Loucy (cell line): ENCODE data around the gene WDR43.

Experiments
- H2AFZ ChIP-seq: fragments of 200-600 bp; sonication (generic); 2 replicates; pipeline ENCODE4 v1.6.0; 2016; ENCODE audit warnings: antibody characterized with exemption, mild to moderate bottlenecking, low read length, moderate library complexity
- H3F3A ChIP-seq: fragments of 200-600 bp; 2 replicates; pipeline ENCODE4 v1.6.0; 2016; ENCODE audit warnings: antibody characterized with exemption, low read depth, mild to moderate bottlenecking
- H3K27me3 ChIP-seq: fragments of 200-600 bp; sonication (generic); 2 replicates; pipeline ENCODE4 v1.6.1; 2014; ENCODE audit warnings: low read length, mild to moderate bottlenecking; ENCODE audit not compliant: insufficient read depth, poor library complexity, severe bottlenecking
- H3K36me3 ChIP-seq: fragments of 200-600 bp; sonication (generic); 2 replicates; pipeline ENCODE4 v1.6.1; 2016; ENCODE audit warnings: low read length; ENCODE audit not compliant: insufficient read depth
- H3K4me1 ChIP-seq: fragments of 200-600 bp; sonication (generic); 2 replicates; pipeline ENCODE4 v1.5.1; 2014; ENCODE audit warnings: low read length, mild to moderate bottlenecking; ENCODE audit not compliant: insufficient read depth, poor library complexity, severe bottlenecking
- H3K4me2 ChIP-seq: fragments of 200-600 bp; sonication (generic); 2 replicates; pipeline ENCODE4 v1.6.0; 2014; ENCODE audit warnings: antibody characterized with exemption, low read length, low read depth, mild to moderate bottlenecking; ENCODE audit not compliant: poor library complexity, severe bottlenecking
- H3K4me3 ChIP-seq: fragments of 200-600 bp; sonication (generic); 2 replicates; pipeline ENCODE4 v1.5.1; 2014; ENCODE audit warnings: low read length, mild to moderate bottlenecking, mixed read lengths; ENCODE audit not compliant: poor library complexity, severe bottlenecking
- H3K79me2 ChIP-seq: fragments of 200-600 bp; sonication (generic); 2 replicates; pipeline ENCODE4 v1.6.1; 2014; ENCODE audit warnings: low read length; ENCODE audit not compliant: insufficient read depth
- H3K9ac ChIP-seq: fragments of 200-600 bp; sonication (generic); 2 replicates; pipeline ENCODE4 v1.6.0; 2014; ENCODE audit warnings: mild to moderate bottlenecking, low read depth, low read length, moderate library complexity; ENCODE audit not compliant: poor library complexity, severe bottlenecking
- H3K9me2 ChIP-seq: fragments of 200-600 bp; sonication (generic); replicated peaks from 2 replicates; pipeline ENCODE4 v1.6.1; 2016; ENCODE audit warnings: low read depth, low read length, mixed read lengths
- H3K9me3 ChIP-seq: fragments of 200-600 bp; sonication (generic); 2 replicates; pipeline ENCODE4 v1.6.1; 2014; ENCODE audit warnings: mild to moderate bottlenecking, antibody characterized with exemption, low read length, low read depth; ENCODE audit not compliant: insufficient read depth
- H4K20me1 ChIP-seq: fragments of 200-600 bp; sonication (generic); 2 replicates; pipeline ENCODE4 v1.6.0; 2014; ENCODE audit warnings: antibody characterized with exemption, low read length, mild to moderate bottlenecking; ENCODE audit not compliant: insufficient read depth, poor library complexity, severe bottlenecking
- EZH2phosphoT487 ChIP-seq: fragments of 200-600 bp; IDR thresholded peaks from 2 replicates; pipeline ENCODE4 v1.6.1; 2018; ENCODE audit warnings: antibody characterized with exemption, mild to moderate bottlenecking, moderate library complexity, borderline replicate concordance
- TF ChIP-seq, protein P1 (sequence below): fragments of 200-600 bp; sonication (generic); conservative IDR thresholded peaks from 2 replicates; pipeline ENCODE4 v1.5.1; 2014; ENCODE audit warnings: mild to moderate bottlenecking, antibody characterized with exemption, low read length

Gene WDR43

DNA sequence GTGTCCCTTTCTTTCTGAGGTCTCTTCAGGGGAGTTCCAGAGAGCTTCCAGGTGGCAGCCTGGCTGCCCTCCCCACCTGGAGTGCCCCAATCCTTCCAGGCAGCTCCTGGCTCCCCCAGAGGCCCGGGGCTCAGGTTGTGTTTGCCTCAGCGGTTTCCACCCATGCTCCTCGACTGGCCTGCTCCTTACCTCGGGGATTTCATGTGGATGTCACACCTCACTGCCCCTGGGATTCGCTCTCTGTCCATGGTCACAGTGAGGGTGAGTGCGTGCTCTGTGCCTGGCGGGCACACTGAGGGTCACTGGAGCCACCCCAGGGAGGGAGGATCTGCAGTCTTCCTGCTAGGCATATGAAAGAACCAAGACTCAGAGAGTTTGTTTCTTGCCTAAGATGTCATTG is 84.6 kb downstream of the WDR43 start:
- Histone ChIP-seq H3K36me3 (no peaks in the 10 kb centered on the region), H3K4me3 (no peak overlapping the region), H3K27me3 (no peaks in the 10 kb centered on the region), H4K20me1 (no peaks in the 10 kb centered on the region), H3K9ac (no peak overlapping the region), H2AFZ (no peak overlapping the region), H3K9me3 (no peaks in the 10 kb centered on the region), H3K79me2 (no peaks in the 10 kb centered on the region), H3F3A (no peaks in the 10 kb centered on the region), H3K9me2 (no peaks in the 10 kb centered on the region), H3K4me2 (no peak overlapping the region), H3K4me1 (no peaks in the 10 kb centered on the region)
- TF ChIP-seq EZH2phosphoT487 = no peak
- TF ChIP-seq, protein P1, sequence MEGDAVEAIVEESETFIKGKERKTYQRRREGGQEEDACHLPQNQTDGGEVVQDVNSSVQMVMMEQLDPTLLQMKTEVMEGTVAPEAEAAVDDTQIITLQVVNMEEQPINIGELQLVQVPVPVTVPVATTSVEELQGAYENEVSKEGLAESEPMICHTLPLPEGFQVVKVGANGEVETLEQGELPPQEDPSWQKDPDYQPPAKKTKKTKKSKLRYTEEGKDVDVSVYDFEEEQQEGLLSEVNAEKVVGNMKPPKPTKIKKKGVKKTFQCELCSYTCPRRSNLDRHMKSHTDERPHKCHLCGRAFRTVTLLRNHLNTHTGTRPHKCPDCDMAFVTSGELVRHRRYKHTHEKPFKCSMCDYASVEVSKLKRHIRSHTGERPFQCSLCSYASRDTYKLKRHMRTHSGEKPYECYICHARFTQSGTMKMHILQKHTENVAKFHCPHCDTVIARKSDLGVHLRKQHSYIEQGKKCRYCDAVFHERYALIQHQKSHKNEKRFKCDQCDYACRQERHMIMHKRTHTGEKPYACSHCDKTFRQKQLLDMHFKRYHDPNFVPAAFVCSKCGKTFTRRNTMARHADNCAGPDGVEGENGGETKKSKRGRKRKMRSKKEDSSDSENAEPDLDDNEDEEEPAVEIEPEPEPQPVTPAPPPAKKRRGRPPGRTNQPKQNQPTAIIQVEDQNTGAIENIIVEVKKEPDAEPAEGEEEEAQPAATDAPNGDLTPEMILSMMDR = no peak

DNA sequence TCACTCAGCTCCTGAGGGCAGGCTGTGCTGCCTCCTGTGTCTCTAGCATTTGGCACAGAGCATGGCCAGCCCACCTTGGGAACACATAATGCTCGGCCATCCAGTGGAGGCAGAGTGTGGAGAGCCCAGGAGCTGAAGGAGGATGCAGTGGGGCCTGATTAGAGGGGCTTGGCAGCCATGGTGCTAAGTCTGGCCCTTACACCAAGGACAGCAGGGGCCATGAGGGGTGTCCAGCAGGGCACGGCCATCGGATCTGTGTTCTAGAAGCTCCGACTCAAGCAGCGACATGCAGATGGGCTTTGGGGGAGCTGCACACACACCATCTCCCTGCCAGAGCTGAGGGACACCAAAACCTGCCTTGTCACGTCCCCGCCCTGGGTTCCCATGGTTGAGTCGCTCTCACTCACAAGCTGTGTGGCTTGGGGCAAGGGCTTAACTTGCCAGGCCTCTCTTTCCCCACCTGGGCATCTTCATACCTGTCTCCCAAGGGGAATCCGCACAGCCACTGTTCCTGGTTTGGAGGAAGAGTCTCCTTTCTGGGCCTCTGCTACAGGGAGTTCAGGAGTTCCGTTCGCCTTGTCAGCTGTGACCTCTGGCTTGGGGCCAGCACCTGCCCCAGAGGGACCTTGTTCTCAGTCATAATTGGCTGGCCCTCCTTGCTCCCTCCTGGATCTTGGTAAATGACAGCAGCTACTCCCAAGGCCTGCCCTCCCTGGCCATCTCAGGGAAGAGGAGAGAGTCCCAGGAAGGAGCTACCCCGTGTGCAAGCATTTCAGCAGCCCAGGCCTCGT is 85.3 kb downstream of the WDR43 start:
- TF ChIP-seq, protein P1 = no peak
- TF ChIP-seq EZH2phosphoT487 = no peak

DNA sequence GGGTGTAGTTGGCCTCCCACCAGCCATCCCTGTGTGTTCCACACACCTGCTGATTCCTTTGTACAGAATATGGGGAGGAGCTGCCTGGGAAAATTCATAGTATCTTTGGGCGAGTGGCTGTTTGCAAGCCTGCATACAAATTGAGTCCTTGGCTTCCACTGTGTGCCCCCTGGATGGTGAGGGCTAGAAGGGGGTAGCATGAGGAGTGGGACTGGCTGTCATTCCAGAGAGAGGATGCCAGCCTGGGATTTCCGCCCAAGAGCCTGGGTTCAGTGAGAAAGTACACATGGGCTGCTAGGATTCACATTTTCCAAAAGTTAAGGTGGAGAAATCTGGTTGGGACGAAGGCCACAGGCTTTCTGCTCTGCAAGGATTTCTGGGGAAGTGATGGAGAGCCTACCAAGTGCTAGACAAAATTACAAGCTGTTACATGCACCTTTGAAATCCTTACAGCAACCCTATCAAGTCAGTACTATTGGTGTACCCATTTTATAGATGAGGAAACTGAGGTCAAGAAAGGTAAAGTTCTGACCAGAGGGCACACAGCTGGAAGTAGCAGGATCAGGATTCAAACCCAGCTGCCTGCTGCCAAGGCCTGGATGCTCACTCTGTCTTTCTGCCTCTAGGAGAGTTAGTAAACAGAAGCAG is 86.0 kb downstream of the WDR43 start:
- Histone ChIP-seq H3F3A (no peaks in the 10 kb centered on the region), H3K79me2 (no peaks in the 10 kb centered on the region), H4K20me1 (no peaks in the 10 kb centered on the region), H3K9me3 (no peaks in the 10 kb centered on the region), H2AFZ (no peak overlapping the region), H3K4me3 (no peak overlapping the region), H3K9ac (no peak overlapping the region), H3K4me2 (no peak overlapping the region), H3K4me1 (no peaks in the 10 kb centered on the region), H3K27me3 (no peaks in the 10 kb centered on the region), H3K36me3 (no peaks in the 10 kb centered on the region), H3K9me2 (no peaks in the 10 kb centered on the region)
- TF ChIP-seq, protein P1 = no peak
- TF ChIP-seq EZH2phosphoT487 = no peak

More for the DNA sequence above, 85.3 kb downstream of the WDR43 start:
- H3F3A ChIP-seq = no peaks in the 10 kb centered on the region
- no peak overlapping the region for H3K9ac ChIP-seq
- H4K20me1 ChIP-seq = no peaks in the 10 kb centered on the region
- H3K9me3 ChIP-seq = no peaks in the 10 kb centered on the region
- no peaks in the 10 kb centered on the region for H3K27me3 ChIP-seq
- no peaks in the 10 kb centered on the region for H3K36me3 ChIP-seq
- no peaks in the 10 kb centered on the region for H3K9me2 ChIP-seq
- no peak overlapping the region for H3K4me2 ChIP-seq
- no peaks in the 10 kb centered on the region for H3K79me2 ChIP-seq
- H3K4me3 ChIP-seq = no peak overlapping the region
- no peak overlapping the region for H2AFZ ChIP-seq
- H3K4me1 ChIP-seq = no peaks in the 10 kb centered on the region
